Adrenal gland (tissue), 5 donors: ENCODE measurements around the gene SLC22A14.

Source experiments
- CTCF ChIP-seq, 6 experiments: fragments of 450-650 bp in 4 of 6; fragments of 200-600 bp in 2 of 6; sonication (generic) in 1 of 6; IDR thresholded peaks; 1 replicate in 5 of 6; 2 replicates in 1 of 6; pipeline versions ENCODE4 v1.5.1 to v1.8.0; 2016 to 2021; ENCODE audit warnings: antibody characterized with exemption in 6 of 6, mild to moderate bottlenecking in 2 of 6, moderate library complexity in 1 of 6
- POLR2A ChIP-seq, 2 donors: fragments of 450-650 bp; IDR thresholded peaks; one replicate each; pipeline ENCODE4 v1.6.1; 2017; ENCODE audit warnings: antibody characterized with exemption in 2 of 2, mild to moderate bottlenecking in 2 of 2, moderate library complexity in 1 of 2
- donor health status: DM: no; HTN: no; CAD: no.

DNA sequence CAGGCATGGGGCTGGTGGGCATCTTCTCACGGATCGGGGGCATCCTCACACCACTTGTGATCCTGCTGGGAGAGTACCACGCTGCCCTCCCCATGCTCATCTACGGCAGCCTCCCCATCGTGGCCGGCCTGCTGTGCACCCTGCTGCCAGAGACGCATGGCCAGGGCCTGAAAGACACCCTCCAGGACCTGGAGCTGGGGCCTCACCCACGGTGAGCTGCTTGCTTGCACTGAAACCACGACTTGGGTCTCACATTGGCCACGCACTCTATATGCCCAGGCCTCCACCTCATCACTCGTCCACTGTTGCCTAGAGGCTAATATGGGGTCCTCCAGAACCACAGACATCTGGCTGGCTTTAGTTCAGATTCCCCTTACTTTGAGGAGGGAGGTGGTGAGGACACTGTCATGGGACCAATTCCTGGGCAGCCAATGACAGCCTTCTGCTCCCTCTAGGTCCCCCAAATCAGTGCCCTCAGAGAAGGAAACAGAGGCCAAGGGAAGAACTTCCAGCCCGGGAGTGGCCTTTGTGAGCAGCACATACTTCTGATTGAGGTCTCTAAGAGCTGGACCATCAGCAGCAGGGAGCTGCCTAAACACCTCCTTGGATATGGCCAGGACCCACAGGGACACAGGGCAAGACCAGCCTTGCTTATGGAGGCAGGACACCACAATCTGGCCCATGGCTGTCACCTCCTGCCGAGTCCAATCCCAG is 5.0 kb upstream of the SLC22A14 start:
- TF ChIP-seq POLR2A (IDR thresholded peaks at IDR 0.05) (no peak), CTCF (IDR thresholded peaks at IDR 0.05) (no peak)
